ENCODE measurements around the gene LHFPL2.
"Not testable (repeated sequence)": the region's sequence is repeated elsewhere in the genome, so short reads cannot be mapped to it uniquely, and the experiment has no call there.

Gene LHFPL2

GRCh38 chr5:78690253-78690972 is 41.8 kb upstream of the LHFPL2 start:
- Histone ChIP-seq H3K36me3 (ENCODE audit: control insufficient read depth, insufficient read depth, low read length) (no peaks in the 10 kb centered on the region), H3K27ac (no peak overlapping the region), H3K9ac (no peak overlapping the region), H3K4me3 (ENCODE audit: low read depth, low read length) (no peak overlapping the region), H2AFZ (peak overlapping the region; percentile 18), H3K79me2 (no peaks in the 10 kb centered on the region), H3K9me3 (ENCODE audit: control insufficient read depth, low read length) (no peaks in the 10 kb centered on the region), H3K4me1 (no peaks in the 10 kb centered on the region), H3K4me2 (ENCODE audit: low read length) (no peak overlapping the region), H3K27me3 (ENCODE audit: control insufficient read depth, insufficient read depth, low read length) (no peaks in the 10 kb centered on the region)
- TF ChIP-seq CTCF (IDR thresholded peaks at IDR 0.05) = no peak

GRCh38 chr5:78689540-78690252 is 41.1 kb upstream of the LHFPL2 start:
- Histone ChIP-seq H3K4me2 (ENCODE audit: low read length) (no peak overlapping the region), H3K27ac (no peak overlapping the region), H3K4me3 (ENCODE audit: low read depth, low read length) (no peak overlapping the region), H3K9me3 (ENCODE audit: control insufficient read depth, low read length) (no peaks in the 10 kb centered on the region), H3K36me3 (ENCODE audit: control insufficient read depth, insufficient read depth, low read length) (no peaks in the 10 kb centered on the region), H3K9ac (no peak overlapping the region), H3K79me2 (no peaks in the 10 kb centered on the region), H2AFZ (no peak overlapping the region), H3K27me3 (ENCODE audit: control insufficient read depth, insufficient read depth, low read length) (no peaks in the 10 kb centered on the region), H3K4me1 (no peaks in the 10 kb centered on the region)
- TF ChIP-seq CTCF (IDR thresholded peaks at IDR 0.05) = no peak

GRCh38 chr5:78687514-78687913 is 38.9 kb upstream of the LHFPL2 start:
- not testable (repeated sequence) for H3K27me3 ChIP-seq (ENCODE audit: control insufficient read depth, insufficient read depth, low read length)

GRCh38 chr5:78683905-78684304 is 35.3 kb upstream of the LHFPL2 start:
- not testable (repeated sequence) for H3K4me2 ChIP-seq (ENCODE audit: low read length); H3K36me3 ChIP-seq (ENCODE audit: control insufficient read depth, insufficient read depth, low read length); H3K9ac ChIP-seq; H3K4me3 ChIP-seq (ENCODE audit: low read depth, low read length); H3K27ac ChIP-seq; H3K9me3 ChIP-seq (ENCODE audit: control insufficient read depth, low read length); H3K27me3 ChIP-seq (ENCODE audit: control insufficient read depth, insufficient read depth, low read length); H2AFZ ChIP-seq; H3K4me1 ChIP-seq; H3K79me2 ChIP-seq

More at GRCh38 chr5:78687514-78687913, 38.9 kb upstream of the LHFPL2 start:
- not testable (repeated sequence) for H3K79me2 ChIP-seq; H3K4me3 ChIP-seq (ENCODE audit: low read depth, low read length); H2AFZ ChIP-seq; H3K36me3 ChIP-seq (ENCODE audit: control insufficient read depth, insufficient read depth, low read length); H3K27ac ChIP-seq; H3K4me1 ChIP-seq; H3K9ac ChIP-seq; H3K9me3 ChIP-seq (ENCODE audit: control insufficient read depth, low read length); H3K4me2 ChIP-seq (ENCODE audit: low read length)

- H2AFZ ChIP-seq = no peak overlapping the region
- H3K27ac ChIP-seq = no peak overlapping the region
- no peak overlapping the region for H3K9ac ChIP-seq
- no peaks in the 10 kb centered on the region for H3K9me3 ChIP-seq (ENCODE audit: control insufficient read depth, low read length)
- H3K79me2 ChIP-seq = no peaks in the 10 kb centered on the region
- H3K27me3 ChIP-seq (ENCODE audit: control insufficient read depth, insufficient read depth, low read length) = no peaks in the 10 kb centered on the region
- H3K4me2 ChIP-seq (ENCODE audit: low read length) = no peak overlapping the region
- peaks cover 4% of the 10 kb centered on the region for H3K36me3 ChIP-seq (ENCODE audit: control insufficient read depth, insufficient read depth, low read length)
- H3K4me1 ChIP-seq = peaks cover 4% of the 10 kb centered on the region
- TF ChIP-seq CTCF (IDR thresholded peaks at IDR 0.05) = no peak
- no peak overlapping the region for H3K4me3 ChIP-seq (ENCODE audit: low read depth, low read length)
Observed at GRCh38 chr5:78679905-78680304, 31.3 kb upstream of the LHFPL2 start.

Measured in parathyroid adenoma (tissue), 2 donors.